ENCODE data around the gene LHFPL6. TPM values are rescaled to one million over a fixed set of nuclear protein-coding genes. Genes with fewer than 3 reads are reported as not detected.

Gene LHFPL6
- total RNA-seq, 1 donor: 45.2 TPM

DNA sequence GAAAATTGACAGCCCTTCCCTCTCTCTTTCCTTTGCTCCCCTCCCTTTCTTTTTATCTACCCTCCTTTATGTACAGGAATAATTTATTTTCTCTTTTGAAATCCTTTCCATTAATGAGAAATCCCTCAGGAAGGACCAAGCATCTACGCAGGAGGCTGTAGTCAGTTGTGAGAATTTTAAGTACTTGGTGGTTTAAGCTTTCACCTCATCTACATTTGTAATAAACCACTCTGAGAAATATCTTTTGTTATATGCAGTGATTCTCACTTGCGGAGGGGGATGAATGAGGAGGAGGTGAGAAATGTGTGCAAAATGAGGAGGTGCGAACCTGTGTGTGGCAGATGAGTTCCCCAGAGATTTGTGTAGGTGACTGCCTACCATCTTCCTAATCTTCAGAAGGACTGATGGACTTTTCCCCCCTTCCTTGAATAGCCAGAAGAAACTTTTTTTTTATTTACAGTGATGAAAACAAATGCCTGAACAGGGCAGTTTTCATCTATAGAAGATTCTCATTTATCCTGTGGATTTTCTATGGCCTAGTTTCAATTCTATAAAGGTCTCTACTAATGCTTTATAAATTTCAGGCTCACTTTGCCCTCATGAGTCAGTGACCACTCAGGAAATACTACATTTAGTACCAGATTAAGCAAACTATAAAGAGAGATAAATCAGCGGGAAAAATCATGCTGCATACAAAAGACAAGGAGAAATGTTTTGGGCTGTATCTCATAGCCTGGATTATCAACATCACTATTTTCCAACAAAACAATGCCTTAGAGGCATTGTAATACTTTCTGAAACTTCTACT lies 118.3 kb downstream of the LHFPL6 start:
- H3K4me3 ChIP-seq (ENCODE audit: low read depth, low read length): no peak overlapping the region
- peak; percentile 84 for DNase-seq (ENCODE audit: low read depth)
- TF ChIP-seq, protein P1, sequence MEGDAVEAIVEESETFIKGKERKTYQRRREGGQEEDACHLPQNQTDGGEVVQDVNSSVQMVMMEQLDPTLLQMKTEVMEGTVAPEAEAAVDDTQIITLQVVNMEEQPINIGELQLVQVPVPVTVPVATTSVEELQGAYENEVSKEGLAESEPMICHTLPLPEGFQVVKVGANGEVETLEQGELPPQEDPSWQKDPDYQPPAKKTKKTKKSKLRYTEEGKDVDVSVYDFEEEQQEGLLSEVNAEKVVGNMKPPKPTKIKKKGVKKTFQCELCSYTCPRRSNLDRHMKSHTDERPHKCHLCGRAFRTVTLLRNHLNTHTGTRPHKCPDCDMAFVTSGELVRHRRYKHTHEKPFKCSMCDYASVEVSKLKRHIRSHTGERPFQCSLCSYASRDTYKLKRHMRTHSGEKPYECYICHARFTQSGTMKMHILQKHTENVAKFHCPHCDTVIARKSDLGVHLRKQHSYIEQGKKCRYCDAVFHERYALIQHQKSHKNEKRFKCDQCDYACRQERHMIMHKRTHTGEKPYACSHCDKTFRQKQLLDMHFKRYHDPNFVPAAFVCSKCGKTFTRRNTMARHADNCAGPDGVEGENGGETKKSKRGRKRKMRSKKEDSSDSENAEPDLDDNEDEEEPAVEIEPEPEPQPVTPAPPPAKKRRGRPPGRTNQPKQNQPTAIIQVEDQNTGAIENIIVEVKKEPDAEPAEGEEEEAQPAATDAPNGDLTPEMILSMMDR (IDR thresholded peaks at IDR 0.05; ENCODE audit: insufficient read depth, low read length): no peak

DNA sequence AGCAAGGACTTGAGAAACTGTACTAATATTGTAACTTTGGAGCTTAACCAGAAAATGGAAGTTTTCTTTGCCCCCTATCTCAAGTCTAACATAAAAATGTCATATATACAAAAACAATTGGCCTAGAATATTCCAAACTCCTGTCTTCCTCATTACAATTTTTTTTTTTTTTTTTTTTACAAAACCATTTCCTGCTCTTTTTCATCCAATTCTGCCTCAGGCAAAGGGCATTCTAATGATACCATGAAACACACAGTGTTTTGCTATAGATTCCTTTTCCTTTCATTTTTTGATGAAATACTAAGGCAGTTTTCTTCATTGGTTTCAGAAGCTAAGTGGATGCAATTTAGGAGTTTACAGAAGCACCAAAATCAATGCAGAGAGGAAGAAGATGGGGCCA lies 119.7 kb downstream of the LHFPL6 start:
- TF ChIP-seq, protein P1 (IDR thresholded peaks at IDR 0.05; ENCODE audit: insufficient read depth, low read length): no peak

DNA sequence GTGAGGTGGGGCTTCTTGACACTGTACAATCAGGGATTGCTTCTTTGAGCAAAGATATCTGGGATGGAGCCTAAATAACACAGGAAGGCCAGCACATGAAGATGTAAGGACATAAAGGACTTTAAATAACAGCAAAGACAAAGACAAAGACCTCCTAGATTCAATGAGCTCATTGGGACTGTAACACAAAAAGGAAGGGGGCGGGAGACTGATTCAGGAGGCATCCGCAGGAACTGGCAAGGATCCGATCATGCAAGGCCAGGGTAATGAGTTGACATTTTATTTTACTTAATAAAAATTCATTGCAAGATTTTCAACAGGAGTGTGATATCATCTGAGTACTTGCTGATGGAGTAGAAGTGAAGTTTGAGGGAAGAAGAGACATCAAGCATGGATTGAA lies 121.5 kb downstream of the LHFPL6 start:
- TF ChIP-seq, protein P1 (IDR thresholded peaks at IDR 0.05; ENCODE audit: insufficient read depth, low read length): no peak
- H3K4me3 ChIP-seq (ENCODE audit: low read depth, low read length): no peak overlapping the region
- DNase-seq (ENCODE audit: low read depth): peak; percentile 39

More for the DNA sequence above, 119.7 kb downstream of the LHFPL6 start:
- H3K4me3 ChIP-seq (ENCODE audit: low read depth, low read length): no peak overlapping the region
- peak; percentile 65 for DNase-seq (ENCODE audit: low read depth)

DNA sequence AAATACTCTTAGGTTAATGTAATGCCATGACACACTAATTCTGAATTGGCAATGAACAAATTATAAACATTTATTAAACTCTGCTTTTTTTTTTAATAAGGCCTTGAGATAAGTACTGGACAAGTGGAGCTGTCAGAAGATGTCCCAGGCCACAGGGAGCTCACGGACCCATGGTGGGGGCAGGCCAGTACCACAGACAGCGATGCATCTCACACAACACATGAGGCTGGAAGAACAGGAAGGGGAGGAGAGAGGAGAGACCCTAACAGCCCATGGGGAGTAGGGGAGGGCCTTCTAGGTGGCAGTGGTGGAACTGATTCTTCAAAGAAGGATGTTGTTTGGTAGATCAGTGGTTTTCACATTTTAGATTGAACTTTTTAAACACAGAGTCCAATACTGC lies 128.4 kb downstream of the LHFPL6 start:
- no peak overlapping the region for H3K4me3 ChIP-seq (ENCODE audit: low read depth, low read length)
- TF ChIP-seq, protein P1 (IDR thresholded peaks at IDR 0.05; ENCODE audit: insufficient read depth, low read length): no peak
- no peak for DNase-seq (ENCODE audit: low read depth)

DNA sequence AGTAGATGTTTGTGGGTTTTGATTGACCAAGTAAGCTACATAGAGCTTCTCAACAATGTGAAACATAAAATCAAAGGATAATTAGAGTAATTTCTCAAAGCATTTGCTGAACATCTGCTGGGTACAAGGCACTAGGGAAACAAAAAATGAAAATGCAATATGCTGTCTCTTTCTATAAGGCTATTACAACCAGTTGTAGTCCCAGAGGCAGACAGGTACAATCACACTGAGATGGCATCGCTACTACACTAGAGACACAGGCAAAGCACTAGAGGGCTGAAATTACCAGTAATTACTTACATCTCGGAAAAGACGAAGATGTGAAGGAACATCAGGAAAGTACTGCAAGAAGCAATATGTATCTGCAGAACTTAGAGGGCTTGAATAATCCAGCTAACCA lies 133.3 kb downstream of the LHFPL6 start:
- no peak overlapping the region for H3K4me3 ChIP-seq (ENCODE audit: low read depth, low read length)
- DNase-seq (ENCODE audit: low read depth): no peak
- TF ChIP-seq, protein P1 (IDR thresholded peaks at IDR 0.05; ENCODE audit: insufficient read depth, low read length): no peak

DNA sequence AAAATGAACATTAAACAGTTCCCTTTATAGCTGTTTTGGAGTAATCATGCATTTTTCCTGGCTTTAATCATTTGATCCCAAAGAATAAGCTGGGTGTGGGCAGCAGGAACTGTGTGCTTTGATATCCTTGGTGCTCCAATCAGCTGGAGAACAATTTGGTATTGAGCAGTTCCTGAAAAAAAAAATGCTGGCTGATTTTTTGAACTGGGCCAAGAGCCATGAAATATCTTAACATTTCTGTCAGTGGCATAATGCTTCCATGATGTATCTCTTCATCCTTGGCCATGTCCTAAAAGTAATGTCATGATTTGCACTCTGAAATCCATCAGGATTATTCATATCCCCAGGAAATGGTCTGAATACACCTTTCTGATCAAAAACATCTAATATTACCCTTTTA lies 134.7 kb downstream of the LHFPL6 start:
- no peak overlapping the region for H3K4me3 ChIP-seq (ENCODE audit: low read depth, low read length)
- DNase-seq (ENCODE audit: low read depth): peak; percentile 72
- TF ChIP-seq, protein P1 (IDR thresholded peaks at IDR 0.05; ENCODE audit: insufficient read depth, low read length): no peak
